Calu3 (cell line): Measurements from ENCODE around the gene AK2. TPM values are rescaled to one million over a fixed set of nuclear protein-coding genes. Genes with fewer than 3 reads are reported as not detected.

ENCODE experiments used
- Bru-seq: library from RNA; stranded (reverse); fragments of 400-500 nt; gene quantifications from one replicate; lab custom pipeline; 2021; lab: Mats Ljungman, UMichigan
- BruChase-seq, 2 experiments: library from RNA; stranded (reverse); fragments of 400-500 nt; gene quantifications; one replicate each; lab custom pipeline; 2021; lab: Mats Ljungman, UMichigan
- BruUV-seq: library from RNA; stranded (reverse); fragments of 400-500 nt; replicated peaks from 2 replicates; lab custom pipeline; 2021; lab: Mats Ljungman, UMichigan
- CTCF ChIA-PET: fragments of 300-600 bp; sonication (Branson Sonifier 250); formaldehyde crosslinking; loops from one replicate; lab custom pipeline; 2022; ENCODE audit warnings: antibody characterized with exemption; lab: Charles Lee
- DNase-seq: peaks from one replicate; pipeline ENCODE4 v3.0.0; 2022
- H3K27ac Mint-ChIP-seq: one replicate; pipeline ENCODE4 v1.8.0; 2022; ENCODE audit warnings: mixed read lengths; ENCODE audit not compliant: unreplicated experiment
- H3K27me3 Mint-ChIP-seq: one replicate; pipeline ENCODE4 v1.8.0; 2022; ENCODE audit warnings: mixed read lengths; ENCODE audit not compliant: unreplicated experiment
- H3K36me3 Mint-ChIP-seq: one replicate; pipeline ENCODE4 v1.8.0; 2022; ENCODE audit warnings: mild to moderate bottlenecking, moderate library complexity, mixed read lengths; ENCODE audit not compliant: insufficient read depth, unreplicated experiment
- H3K4me1 Mint-ChIP-seq: one replicate; pipeline ENCODE4 v1.8.0; 2022; ENCODE audit warnings: mild to moderate bottlenecking, low read depth, mixed read lengths; ENCODE audit not compliant: unreplicated experiment
- H3K4me3 Mint-ChIP-seq: one replicate; pipeline ENCODE4 v1.8.0; 2022; ENCODE audit warnings: mild to moderate bottlenecking, low read depth, moderate library complexity, mixed read lengths; ENCODE audit not compliant: unreplicated experiment
- H3K9me3 Mint-ChIP-seq: one replicate; pipeline ENCODE4 v1.8.0; 2022; ENCODE audit warnings: low read depth, mixed read lengths; ENCODE audit not compliant: unreplicated experiment
- intact Hi-C: fragments of 100-400 bp; cut with micrococcal nuclease; formaldehyde crosslinking; loops from one replicate; pipeline ENCODE4 v1.10.0; 2022; ENCODE audit not compliant: unreplicated experiment
- long read RNA-seq: library from polyadenylated mRNA; stranded (forward); transcript quantifications from one replicate; pipeline ENCODE4 v2.0.0, GENCODE V29; 2022
- total RNA-seq: library from RNA; stranded (reverse); gene quantifications from 2 replicates; pipeline ENCODE4 v1.2.3, GENCODE V29; 2022
- TF ChIP-seq, protein P1 (sequence below): fragments of 200-600 bp; IDR thresholded peaks from one replicate; pipeline ENCODE4 v1.8.0; 2022; ENCODE audit warnings: antibody characterized with exemption; ENCODE audit not compliant: unreplicated experiment

Gene AK2
- total RNA-seq: 226 and 233 TPM in 2 replicates
- percentile 95 among the genes with signal in this experiment for Bru-seq, nascent RNA
- BruChase-seq, experiment 1, labeled RNA remaining after a 6-hour chase: percentile 94 among the genes with signal in this experiment
- BruChase-seq, experiment 2, labeled RNA remaining after a 2-hour chase: percentile 92 among the genes with signal in this experiment
- long read RNA-seq, transcript AK2-201 (6 exons, 1,021 nt): minor isoform, 115 of 312 reads
- long read RNA-seq, transcript AK2-204 (8 exons, 880 nt): minor isoform, 5 of 312 reads
- long read RNA-seq, transcript AK2-202 (7 exons, 3,586 nt): major isoform, 117 of 312 reads
- long read RNA-seq, transcript AK2-206 (5 exons, 811 nt): minor isoform, 12 of 312 reads
- long read RNA-seq, partial matches to known transcripts: 16 of 312 reads
- long read RNA-seq, other reads (novel, unspliced or antisense): 41 of 312 reads

GRCh38 chr1:33036526-33037503, at the start of gene AK2:
Gene AK2, minus strand, starts transcription at chr1:33036883. Its CDS starts 55 bp downstream, at chr1:33036828.
- H3K4me3 Mint-ChIP-seq: peak within 1 kb of the TSS; percentile 88
- no peaks in the 10 kb centered on the region for H3K27me3 Mint-ChIP-seq
- peaks cover 19% of the 10 kb centered on the region for H3K4me1 Mint-ChIP-seq
- peaks cover 29% of the 10 kb centered on the region for H3K36me3 Mint-ChIP-seq
- intact Hi-C loops: no loop called here
- CTCF ChIA-PET: interaction anchor here (1.2 kb wide), 1 partner anchor 85 kb away, joined by 3 read pairs; no protein-coding TSS in a partner anchor
- BruUV-seq: no TSS peak
- TF ChIP-seq, protein P1, sequence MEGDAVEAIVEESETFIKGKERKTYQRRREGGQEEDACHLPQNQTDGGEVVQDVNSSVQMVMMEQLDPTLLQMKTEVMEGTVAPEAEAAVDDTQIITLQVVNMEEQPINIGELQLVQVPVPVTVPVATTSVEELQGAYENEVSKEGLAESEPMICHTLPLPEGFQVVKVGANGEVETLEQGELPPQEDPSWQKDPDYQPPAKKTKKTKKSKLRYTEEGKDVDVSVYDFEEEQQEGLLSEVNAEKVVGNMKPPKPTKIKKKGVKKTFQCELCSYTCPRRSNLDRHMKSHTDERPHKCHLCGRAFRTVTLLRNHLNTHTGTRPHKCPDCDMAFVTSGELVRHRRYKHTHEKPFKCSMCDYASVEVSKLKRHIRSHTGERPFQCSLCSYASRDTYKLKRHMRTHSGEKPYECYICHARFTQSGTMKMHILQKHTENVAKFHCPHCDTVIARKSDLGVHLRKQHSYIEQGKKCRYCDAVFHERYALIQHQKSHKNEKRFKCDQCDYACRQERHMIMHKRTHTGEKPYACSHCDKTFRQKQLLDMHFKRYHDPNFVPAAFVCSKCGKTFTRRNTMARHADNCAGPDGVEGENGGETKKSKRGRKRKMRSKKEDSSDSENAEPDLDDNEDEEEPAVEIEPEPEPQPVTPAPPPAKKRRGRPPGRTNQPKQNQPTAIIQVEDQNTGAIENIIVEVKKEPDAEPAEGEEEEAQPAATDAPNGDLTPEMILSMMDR: no peak
- no peaks in the 10 kb centered on the region for H3K9me3 Mint-ChIP-seq
- H3K27ac Mint-ChIP-seq: peak within 1 kb of the TSS; percentile 54
- peak; percentile 96 for DNase-seq

DNA sequence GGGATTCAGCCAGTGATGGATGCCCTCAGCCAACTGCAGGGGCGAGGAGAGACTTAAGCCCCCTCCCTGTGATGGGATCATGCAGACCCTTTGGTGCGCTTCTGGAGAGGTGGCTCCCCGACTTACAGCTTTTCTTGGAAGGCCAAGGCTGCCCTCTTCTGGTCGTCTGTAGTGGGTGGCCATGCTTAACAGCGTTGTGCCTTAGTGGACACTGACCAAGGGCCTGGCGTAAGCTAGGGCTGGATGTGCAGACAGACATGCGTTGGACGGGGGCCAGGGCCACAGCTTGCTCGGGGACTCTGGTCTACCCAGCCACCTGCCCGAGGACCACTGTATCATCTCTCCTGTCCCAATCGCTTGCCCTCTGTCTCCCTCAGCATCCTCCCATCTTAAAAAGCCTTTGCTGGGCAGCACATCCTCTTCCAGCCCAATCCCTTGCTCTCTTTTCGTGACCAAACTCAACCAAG, 49.7 kb upstream of the AK2 start:
- Mint-ChIP-seq H3K4me1 (no peaks in the 10 kb centered on the region), H3K4me3 (no peak overlapping the region), H3K9me3 (no peaks in the 10 kb centered on the region), H3K27me3 (peaks cover 18% of the 10 kb centered on the region), H3K27ac (no peak overlapping the region), H3K36me3 (peaks cover 6% of the 10 kb centered on the region)
- peak; percentile 73 for DNase-seq
- no TSS peak for BruUV-seq
- CTCF ChIA-PET: interaction anchor here (0.5 to 1.3 kb wide), 10 partner anchors 13 to 313 kb away, joined by 3 to 11 read pairs (median 4); no protein-coding TSS in a partner anchor
- intact Hi-C loops: loop anchor here (1.0 to 2.0 kb wide), 2 partner anchors 154 to 210 kb away; no protein-coding TSS in a partner anchor
- TF ChIP-seq, protein P1: peak; percentile 60

- Mint-ChIP-seq H3K4me3 (no peak overlapping the region), H3K9me3 (no peaks in the 10 kb centered on the region), H3K4me1 (peaks cover 6% of the 10 kb centered on the region), H3K36me3 (peaks cover 17% of the 10 kb centered on the region), H3K27me3 (peaks cover 18% of the 10 kb centered on the region), H3K27ac (no peak overlapping the region)
- TF ChIP-seq, protein P1: no peak
- CTCF ChIA-PET: interaction anchor here (0.6 to 0.7 kb wide), 2 partner anchors 193 to 381 kb away, joined by 5 read pairs; no protein-coding TSS in a partner anchor
- intact Hi-C loops: no loop called here
- DNase-seq: no peak
- no TSS peak for BruUV-seq
Measured at GRCh38 chr1:33085332-33085731, 48.6 kb upstream of the AK2 start.

DNA sequence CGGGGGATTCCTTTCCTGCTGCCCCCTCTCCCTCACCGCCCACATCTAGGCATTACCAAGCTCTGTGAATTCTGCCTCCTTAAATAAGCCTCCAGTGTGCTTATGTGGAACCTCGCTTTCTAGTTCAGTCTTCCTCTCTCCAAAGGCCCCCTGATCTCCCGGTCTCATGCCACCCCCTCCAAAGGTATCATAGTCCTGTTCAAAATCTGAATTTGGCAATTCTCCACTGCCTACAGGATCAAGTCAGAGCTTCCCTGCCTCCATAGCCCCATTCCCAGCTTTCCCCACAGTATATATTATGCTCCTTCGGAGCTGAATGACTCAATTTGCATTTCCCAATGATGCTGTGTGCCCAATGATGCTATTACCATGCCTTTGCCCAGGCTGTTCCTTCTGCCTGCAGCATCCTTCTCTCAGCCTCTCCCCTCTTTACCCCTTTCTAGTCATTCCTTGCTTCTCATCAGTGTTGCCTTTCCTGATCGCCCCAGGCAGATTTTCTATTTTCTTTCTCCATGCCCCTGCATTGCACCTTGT, 46.0 kb upstream of the AK2 start:
- intact Hi-C loops: no loop called here
- CTCF ChIA-PET: interaction anchor here (1.8 kb wide), 1 partner anchor 184 kb away, joined by 4 read pairs; no protein-coding TSS in a partner anchor
- TF ChIP-seq, protein P1: no peak
- H3K4me3 Mint-ChIP-seq: peak overlapping the region; percentile 61
- H3K27ac Mint-ChIP-seq: no peak overlapping the region
- no peaks in the 10 kb centered on the region for H3K9me3 Mint-ChIP-seq
- H3K4me1 Mint-ChIP-seq: peaks cover 9% of the 10 kb centered on the region
- peaks cover 19% of the 10 kb centered on the region for H3K36me3 Mint-ChIP-seq
- no TSS peak for BruUV-seq
- no peak for DNase-seq
- peaks cover 18% of the 10 kb centered on the region for H3K27me3 Mint-ChIP-seq
